Sigmoid colon (tissue), 7 donors: ENCODE data around the gene TRAF4. TPM values are rescaled to one million over a fixed set of nuclear protein-coding genes. Genes with fewer than 3 reads are reported as not detected.
A peak's percentile ranks its signal among the peaks of the same experiment; 100 is the strongest.

ENCODE experiments used
- DNase-seq: peaks from one replicate; pipeline ENCODE4 v3.0.0-alpha.2; 2019
- H3K27ac ChIP-seq, 4 donors: fragments of 200-600 bp; sonication (generic); one replicate each; pipeline ENCODE4 v1.5.1; 2016 to 2019; ENCODE audit warnings: mild to moderate bottlenecking in 1 of 4
- H3K27me3 ChIP-seq, 3 donors: fragments of 200-600 bp; sonication (generic); one replicate each; pipeline ENCODE4 v1.5.1; 2019; ENCODE audit warnings: mild to moderate bottlenecking in 1 of 3
- H3K36me3 ChIP-seq, 4 donors: fragments of 200-600 bp; sonication (generic); one replicate each; pipeline ENCODE4 v1.5.1; 2016 to 2019
- H3K4me1 ChIP-seq, 4 donors: fragments of 200-600 bp; sonication (generic); one replicate each; pipeline ENCODE4 v1.5.1; 2017 to 2019
- H3K4me3 ChIP-seq, 4 donors: fragments of 200-600 bp; sonication (generic); one replicate each; pipeline ENCODE4 v1.5.1; 2017 to 2019; ENCODE audit warnings: mild to moderate bottlenecking in 2 of 4, moderate library complexity in 1 of 4
- H3K9me3 ChIP-seq, 4 donors: fragments of 200-600 bp in 3 of 4; sonication (generic) in 3 of 4; one replicate each; pipeline versions ENCODE4 v1.5.1 to v1.6.1; 2013 to 2019
- CTCF ChIP-seq, 4 experiments: fragments of 450-650 bp in 3 of 4; fragments of 200-600 bp in 1 of 4; IDR thresholded peaks; one replicate each; pipeline ENCODE4 v1.5.1; 2016 to 2019; ENCODE audit warnings: antibody characterized with exemption in 4 of 4, mild to moderate bottlenecking in 3 of 4, moderate library complexity in 2 of 4
- EP300 ChIP-seq, 4 donors: sonication (generic); formaldehyde crosslinking; IDR thresholded peaks; one replicate each; pipeline ENCODE4 v1.6.1; 2017; ENCODE audit warnings: antibody characterized with exemption in 4 of 4
- POLR2A ChIP-seq, 2 donors: fragments of 450-650 bp; IDR thresholded peaks; one replicate each; pipeline ENCODE4 v1.6.1; 2016; ENCODE audit warnings: antibody characterized with exemption in 2 of 2, mild to moderate bottlenecking in 2 of 2, moderate library complexity in 2 of 2
- POLR2AphosphoS5 ChIP-seq, 4 donors: sonication (generic); formaldehyde crosslinking; IDR thresholded peaks; one replicate each; pipeline ENCODE4 v1.6.1; 2017; ENCODE audit warnings: antibody characterized with exemption in 4 of 4
- WGBS, 2 donors: extraction: QIAGEN DNeasy Blood & Tissue Kit; methylation state at CpG; one replicate each; pipeline ENCODE4 v1.1.7; 2013; 5-methylcytosine and 5-hydroxymethylcytosine counted together
- intact Hi-C: fragments of 100-400 bp; cut with DNase I; formaldehyde crosslinking; loops from one replicate; pipeline ENCODE4 v1.15.1; 2023
- polyA plus RNA-seq, 3 donors: library from polyadenylated mRNA; stranded (reverse); fragments of 200-250 nt; gene quantifications; one replicate each; pipeline ENCODE4 v1.2.3, GENCODE V29; 2013
- total RNA-seq, 4 donors: library from RNA; depleted of rRNA; stranded (reverse); fragments of >200 nt; gene quantifications; one replicate each; pipeline ENCODE4 v1.1.0, GENCODE V29; 2016
- donor health status: healthy with polysubstance abuse.
- donor health status: Bipolar disorder and iron deficiency.
- donor health status: healthy.

The TRAF4 gene
- total and polyA plus RNA-seq, 7 donors: 3.9 to 94.1 (median 11.6) TPM

DNA sequence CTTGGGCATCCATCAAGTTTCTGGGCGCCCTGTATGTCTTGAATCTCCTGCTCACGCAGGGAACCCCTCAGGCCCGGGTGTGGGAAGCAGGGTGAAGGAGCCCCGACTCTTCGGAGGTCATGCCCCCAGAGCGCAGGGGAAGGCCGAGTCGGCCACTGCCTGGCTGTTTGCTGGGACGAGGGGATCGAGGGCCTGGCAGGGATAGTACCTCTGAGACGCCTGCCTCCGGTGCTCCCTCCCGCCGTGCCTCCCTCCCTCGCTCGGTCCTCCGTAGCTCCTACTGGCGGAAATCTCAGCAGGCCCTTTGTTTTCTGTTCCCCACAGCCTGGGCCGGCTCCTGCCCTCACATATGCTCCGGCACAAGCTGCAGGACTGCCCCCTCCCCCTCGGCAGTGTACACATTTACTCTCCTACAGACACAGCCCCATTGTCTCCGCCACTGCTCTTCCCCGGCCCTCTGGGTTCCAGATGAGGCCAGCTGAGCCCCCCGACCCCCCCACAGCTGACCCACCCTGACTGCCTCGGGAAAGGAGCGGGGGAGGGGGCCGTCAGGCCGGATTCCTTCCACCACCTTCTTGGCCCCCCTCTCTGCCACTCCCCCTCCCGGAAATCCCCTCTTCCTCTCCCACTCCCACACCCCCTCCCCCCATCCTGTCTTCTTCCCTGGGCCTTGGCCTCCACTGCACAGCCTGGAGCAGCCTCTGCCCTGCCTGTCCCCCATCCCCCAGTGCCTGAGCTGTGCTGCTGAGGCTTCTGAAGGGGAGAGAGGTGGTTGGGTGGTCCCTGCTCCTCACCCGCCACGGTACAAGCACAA, 1.4 kb downstream of the TRAF4 start:
- Histone ChIP-seq H3K4me1 (peaks cover 0 to 47% (median 44%) of the 10 kb centered on the region in 4 donors), H3K4me3 (peak overlapping the region; percentile 64 to 78 (median 72)), H3K27me3 (no peaks in the 10 kb centered on the region), H3K9me3 (no peaks in the 10 kb centered on the region), H3K27ac (peak overlapping the region; percentile 84 to 91 (median 89)), H3K36me3 (peaks cover 0 to 9% (median 4%) of the 10 kb centered on the region in 4 donors)
- peak; percentile 83 for DNase-seq
- TF ChIP-seq CTCF (IDR thresholded peaks at IDR 0.05) (no peak), POLR2AphosphoS5 (IDR thresholded peaks at IDR 0.05) (no peak), EP300 (IDR thresholded peaks at IDR 0.05) (no peak), POLR2A (IDR thresholded peaks at IDR 0.05) (no peak)
- 1 to 3% methylated on average over 31 of the region's 31 CpGs for WGBS, 2 donors
- intact Hi-C loops: no loop called here

DNA sequence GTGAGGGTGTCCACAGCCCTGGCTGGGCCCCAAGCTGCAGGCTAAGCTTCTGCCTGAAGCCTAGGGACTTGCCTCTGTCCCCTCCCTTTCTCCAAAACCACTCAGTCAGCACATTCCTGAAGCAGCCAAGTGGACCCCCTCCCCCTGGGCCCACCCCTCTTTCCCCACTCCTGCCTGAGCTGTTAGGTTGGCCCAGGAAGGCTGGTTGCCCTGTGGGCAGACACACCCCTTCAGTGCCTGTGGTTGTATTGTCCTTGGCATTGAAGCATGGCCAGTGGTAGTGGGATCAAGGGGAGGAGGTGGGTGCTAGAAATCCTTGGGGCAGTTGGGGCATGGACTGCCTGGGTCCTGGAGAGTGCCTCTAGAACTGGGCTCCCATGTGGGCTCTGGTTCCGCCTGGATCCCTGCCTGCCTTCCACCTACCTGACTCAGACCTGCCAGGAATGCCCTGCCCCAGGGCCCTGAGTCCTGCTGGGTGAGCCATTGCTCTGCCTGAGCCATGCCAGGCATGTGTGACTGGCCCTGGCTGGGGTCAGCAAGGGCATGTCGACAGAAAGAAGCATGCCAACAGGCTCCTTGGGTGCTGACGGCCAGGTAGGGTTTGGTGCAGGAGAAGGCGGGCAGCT, 2.1 kb downstream of the TRAF4 start:
- peaks cover 0 to 50% (median 44%) of the 10 kb centered on the region in 4 donors for H3K4me1 ChIP-seq
- intact Hi-C loops: no loop called here

GRCh38 chr17:28746611-28747050, 2.8 kb downstream of the TRAF4 start:
- Histone ChIP-seq H3K36me3 (peaks cover 0 to 9% (median 4%) of the 10 kb centered on the region in 4 donors), H3K4me1 (peaks cover 0 to 50% (median 44%) of the 10 kb centered on the region in 4 donors), H3K4me3 (no peak overlapping the region), H3K27ac (peak overlapping the region; percentile 20 to 90 (median 86)), H3K27me3 (no peaks in the 10 kb centered on the region), H3K9me3 (no peaks in the 10 kb centered on the region)
- intact Hi-C loops: no loop called here
- 15 to 59% methylated on average over 5 of the region's 5 CpGs for WGBS, 2 donors
- DNase-seq: no peak
- no peak for TF ChIP-seq POLR2A (IDR thresholded peaks at IDR 0.05)
- TF ChIP-seq POLR2AphosphoS5 (IDR thresholded peaks at IDR 0.05): no peak
- TF ChIP-seq EP300 (IDR thresholded peaks at IDR 0.05): no peak
- TF ChIP-seq CTCF (IDR thresholded peaks at IDR 0.05): no peak

More for the DNA sequence above, 2.1 kb downstream of the TRAF4 start:
- H3K4me3 ChIP-seq: peak overlapping the region in 1 of 4 donors; percentile 78
- no peaks in the 10 kb centered on the region for H3K27me3 ChIP-seq
- peaks cover 0 to 9% (median 4%) of the 10 kb centered on the region in 4 donors for H3K36me3 ChIP-seq
- no peaks in the 10 kb centered on the region for H3K9me3 ChIP-seq
- 19 to 63% methylated on average over 4 of the region's 4 CpGs for WGBS, 2 donors
- TF ChIP-seq POLR2A (IDR thresholded peaks at IDR 0.05) (no peak), CTCF (IDR thresholded peaks at IDR 0.05) (no peak), EP300 (IDR thresholded peaks at IDR 0.05) (no peak), POLR2AphosphoS5 (IDR thresholded peaks at IDR 0.05) (no peak)
- H3K27ac ChIP-seq: peak overlapping the region; percentile 84 to 91 (median 89)
- DNase-seq: no peak

GRCh38 chr17:28747051-28747691, 3.4 kb downstream of the TRAF4 start:
- peak overlapping the region; percentile 20 to 90 (median 86) for H3K27ac ChIP-seq
- 15 to 55% methylated on average over 7 of the region's 7 CpGs for WGBS, 2 donors
- H3K4me1 ChIP-seq: peaks cover 0 to 50% (median 44%) of the 10 kb centered on the region in 4 donors
- intact Hi-C loops: no loop called here
- H3K9me3 ChIP-seq: no peaks in the 10 kb centered on the region
- no peaks in the 10 kb centered on the region for H3K27me3 ChIP-seq
- TF ChIP-seq CTCF (IDR thresholded peaks at IDR 0.05): no peak
- TF ChIP-seq EP300 (IDR thresholded peaks at IDR 0.05): no peak
- TF ChIP-seq POLR2A (IDR thresholded peaks at IDR 0.05): no peak
- no peak for TF ChIP-seq POLR2AphosphoS5 (IDR thresholded peaks at IDR 0.05)
- DNase-seq: no peak
- H3K36me3 ChIP-seq: peaks cover 0 to 9% (median 4%) of the 10 kb centered on the region in 4 donors
- no peak overlapping the region for H3K4me3 ChIP-seq
